Daoy (cell line): Measurements from ENCODE around the gene CYP1A2. TPM values are rescaled to one million over a fixed set of nuclear protein-coding genes. Genes with fewer than 3 reads are reported as not detected.
"Not testable (repeated sequence)": the region's sequence is repeated elsewhere in the genome, so short reads cannot be mapped to it uniquely, and the experiment has no call there.

Experiments used
- DNase-seq: peaks from one replicate; pipeline ENCODE4 v3.0.0-alpha.2; 2015; ENCODE audit warnings: low read depth
- total RNA-seq: library from RNA; depleted of rRNA; stranded (reverse); fragments of >200 nt; shearing (Covaris generic); gene quantifications from 2 replicates; pipeline ENCODE4 v1.2.3, GENCODE V29; 2014; rRNA removed

CYP1A2 gene, protein sequence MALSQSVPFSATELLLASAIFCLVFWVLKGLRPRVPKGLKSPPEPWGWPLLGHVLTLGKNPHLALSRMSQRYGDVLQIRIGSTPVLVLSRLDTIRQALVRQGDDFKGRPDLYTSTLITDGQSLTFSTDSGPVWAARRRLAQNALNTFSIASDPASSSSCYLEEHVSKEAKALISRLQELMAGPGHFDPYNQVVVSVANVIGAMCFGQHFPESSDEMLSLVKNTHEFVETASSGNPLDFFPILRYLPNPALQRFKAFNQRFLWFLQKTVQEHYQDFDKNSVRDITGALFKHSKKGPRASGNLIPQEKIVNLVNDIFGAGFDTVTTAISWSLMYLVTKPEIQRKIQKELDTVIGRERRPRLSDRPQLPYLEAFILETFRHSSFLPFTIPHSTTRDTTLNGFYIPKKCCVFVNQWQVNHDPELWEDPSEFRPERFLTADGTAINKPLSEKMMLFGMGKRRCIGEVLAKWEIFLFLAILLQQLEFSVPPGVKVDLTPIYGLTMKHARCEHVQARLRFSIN
- total RNA-seq, result not detected in 2 replicates

DNA sequence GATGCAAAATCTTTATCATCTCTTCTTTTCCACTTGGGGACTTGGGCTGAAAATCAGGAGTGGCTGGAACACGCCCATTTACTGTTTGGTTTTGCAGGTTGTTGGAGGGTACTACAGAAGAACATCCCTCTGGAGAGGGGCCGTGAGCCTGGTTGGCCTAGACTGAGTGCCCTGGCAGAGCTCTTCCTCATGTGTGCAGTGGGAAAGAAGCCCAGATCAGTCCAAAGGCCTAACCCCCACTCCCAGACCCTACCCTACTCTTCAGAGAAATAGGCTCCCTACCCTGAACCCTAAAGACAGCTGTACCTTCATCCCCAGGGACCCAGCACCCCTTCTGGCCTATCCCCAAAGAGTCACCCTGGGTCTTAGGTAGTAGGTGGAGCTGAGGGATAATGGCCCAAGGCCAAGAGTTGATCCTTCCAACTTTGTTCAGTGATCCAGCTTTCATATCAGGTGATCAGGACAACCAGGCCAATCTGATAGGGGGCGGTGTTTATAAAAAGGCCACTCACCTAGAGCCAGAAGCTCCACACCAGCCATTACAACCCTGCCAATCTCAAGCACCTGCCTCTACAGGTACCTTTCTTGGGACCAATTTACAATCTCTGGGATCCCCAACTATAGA, at the start of gene CYP1A2:
Gene CYP1A2, plus strand, starts transcription at position 524 of the 625 bp plus-strand sequence. CDS start 894 bp downstream, outside the sequence.
- no peak for DNase-seq

DNA sequence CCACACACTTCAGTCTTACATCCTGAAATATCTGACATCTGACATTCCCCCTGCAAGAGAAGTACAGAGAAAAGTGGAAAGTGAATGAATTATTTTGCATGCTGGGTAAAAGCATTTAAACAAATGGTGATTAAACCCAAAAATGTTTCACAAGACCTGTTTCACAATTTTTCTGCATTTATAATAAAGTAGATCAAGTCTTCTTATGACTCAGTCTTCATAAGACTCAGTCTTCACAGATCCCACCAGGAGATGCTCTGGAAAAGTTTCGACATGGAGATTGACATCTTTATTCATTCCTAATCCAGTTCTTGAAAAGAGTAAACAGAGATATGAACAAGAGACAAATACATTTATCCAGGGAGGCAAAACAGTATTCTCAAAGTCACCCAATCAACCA, 39.6 kb upstream of the CYP1A2 start:
- no peak for DNase-seq

DNA sequence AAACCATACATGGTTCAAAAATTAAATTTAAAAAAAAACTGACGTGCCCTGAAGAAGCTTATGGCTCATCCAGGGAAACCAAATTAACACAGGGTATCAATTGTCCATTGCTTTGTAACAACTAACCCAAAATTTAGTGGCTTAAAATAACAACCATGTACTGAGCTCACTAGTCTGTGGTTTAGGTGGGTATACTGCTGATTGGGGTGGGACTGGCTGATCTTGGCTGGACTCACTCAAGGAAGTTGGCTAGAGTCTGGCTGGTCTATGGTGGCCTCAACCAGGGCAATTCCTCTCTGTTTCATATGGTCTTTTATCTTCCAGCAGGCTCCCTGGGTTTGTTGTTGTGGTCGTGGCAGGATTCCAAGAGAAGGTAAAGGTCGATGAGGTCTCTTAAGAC, 38.8 kb upstream of the CYP1A2 start:
- no peak for DNase-seq

DNA sequence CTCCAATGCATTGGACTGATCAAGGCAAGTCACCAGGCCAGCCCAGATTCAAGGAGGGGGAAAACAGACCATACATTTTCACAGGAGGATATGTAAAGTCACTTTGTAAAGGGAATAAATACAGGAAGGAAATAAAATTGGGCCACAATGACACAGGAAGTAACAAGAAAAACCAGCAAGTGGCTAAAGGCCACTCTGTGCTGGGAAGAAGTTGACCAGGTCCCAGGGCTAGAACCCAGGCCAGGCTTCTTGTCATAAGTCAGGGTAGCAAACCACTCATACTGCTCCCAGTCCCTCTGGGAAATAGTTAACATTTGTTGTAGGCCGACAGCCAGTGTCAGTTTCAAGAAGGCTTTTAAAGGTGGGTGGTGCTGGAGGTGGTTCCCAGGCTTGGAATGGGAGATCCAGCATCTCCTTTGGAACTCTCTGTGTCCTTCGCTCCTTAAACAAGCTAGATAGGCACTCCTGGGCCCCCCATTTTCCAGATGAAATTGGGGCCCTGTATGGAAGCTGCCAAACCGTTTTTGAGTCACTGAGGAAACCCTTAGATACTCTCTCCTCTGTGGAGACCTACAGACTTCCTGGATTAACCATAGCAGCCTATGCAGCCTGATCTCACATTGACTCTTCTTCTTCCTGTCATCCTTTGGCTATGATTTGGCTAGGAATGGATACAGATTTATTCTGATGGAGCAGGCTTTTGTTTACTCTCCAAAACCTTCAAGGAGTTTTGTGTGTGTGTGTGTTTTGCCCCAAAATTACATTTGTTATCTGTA, 38.1 kb upstream of the CYP1A2 start:
- DNase-seq, result no peak

DNA sequence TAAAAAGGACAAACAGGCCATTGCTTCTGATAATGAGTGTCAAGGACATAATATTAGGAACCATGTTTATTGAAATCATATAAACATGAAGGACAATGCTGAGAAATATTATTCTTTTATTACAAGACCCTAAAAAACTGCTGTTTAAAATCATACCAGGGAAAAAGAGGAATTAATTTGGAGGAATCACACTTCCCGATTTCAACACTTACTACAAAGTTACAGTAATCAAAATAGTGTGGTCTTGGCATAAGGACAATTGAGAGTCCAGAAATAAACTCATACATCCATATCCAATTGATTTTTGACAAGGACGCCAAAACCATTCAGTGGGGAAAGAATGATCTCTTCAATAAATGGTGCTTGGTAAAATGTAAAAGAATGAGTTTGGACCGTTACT, 36.3 kb upstream of the CYP1A2 start:
- no peak for DNase-seq

DNA sequence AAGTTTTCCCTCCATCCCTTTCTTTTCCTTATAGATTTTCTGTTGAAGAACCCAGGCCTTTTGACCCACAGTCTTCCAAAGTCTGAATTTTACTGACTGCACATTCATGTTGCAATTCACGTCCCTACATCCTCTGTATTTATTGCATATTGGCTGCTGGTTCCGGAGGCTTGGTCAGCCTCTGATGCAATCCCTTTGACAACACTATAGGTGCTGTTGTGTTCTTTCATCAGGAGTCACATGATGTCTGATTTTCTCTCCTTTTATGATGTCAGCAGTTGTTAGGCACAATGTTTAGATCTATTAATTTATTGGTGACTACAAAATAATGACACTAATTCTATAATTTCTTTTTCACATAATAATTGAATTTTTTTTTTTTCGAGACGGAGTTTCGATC, 32.0 kb upstream of the CYP1A2 start:
- DNase-seq, result no peak

DNA sequence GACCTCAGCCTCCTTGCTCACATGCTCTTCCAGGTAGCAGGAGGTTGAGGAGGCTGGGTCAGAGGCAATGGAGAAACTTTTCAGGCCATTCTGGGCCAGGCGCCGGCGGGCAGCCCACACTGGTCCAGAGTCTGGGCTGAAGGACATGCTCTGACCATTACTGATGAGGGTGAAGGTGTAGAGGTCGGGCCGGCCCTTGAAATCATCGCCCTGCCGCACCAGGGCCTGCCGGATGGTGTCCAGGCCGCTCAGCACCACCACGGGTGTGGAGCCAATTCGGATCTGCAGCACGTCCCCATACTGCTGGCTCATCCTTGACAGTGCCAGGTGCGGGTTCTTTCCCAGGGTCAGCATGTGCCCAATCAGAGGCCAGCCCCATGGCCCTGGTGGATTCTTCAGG, 26.1 kb upstream of the CYP1A2 start:
- no peak for DNase-seq

DNA sequence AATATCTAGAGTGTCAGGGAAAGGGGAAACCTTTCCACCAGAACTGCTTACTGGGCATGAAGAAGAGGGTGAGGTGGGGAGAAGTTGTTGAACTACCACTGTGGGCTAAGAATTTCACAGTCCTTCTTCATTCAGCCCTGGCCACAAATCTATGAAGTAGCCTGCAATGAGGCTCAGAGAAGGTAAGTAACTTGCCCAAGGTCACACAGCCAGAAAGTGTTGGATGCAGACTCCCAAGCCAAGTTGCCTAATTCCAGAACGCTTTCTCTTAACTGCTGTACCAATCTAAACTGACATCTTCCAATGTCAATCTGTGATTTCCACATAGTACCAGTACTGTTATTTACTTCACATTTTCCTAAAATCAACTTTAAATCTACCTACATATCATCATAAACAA, 25.5 kb upstream of the CYP1A2 start:
- DNase-seq, result no peak

DNA sequence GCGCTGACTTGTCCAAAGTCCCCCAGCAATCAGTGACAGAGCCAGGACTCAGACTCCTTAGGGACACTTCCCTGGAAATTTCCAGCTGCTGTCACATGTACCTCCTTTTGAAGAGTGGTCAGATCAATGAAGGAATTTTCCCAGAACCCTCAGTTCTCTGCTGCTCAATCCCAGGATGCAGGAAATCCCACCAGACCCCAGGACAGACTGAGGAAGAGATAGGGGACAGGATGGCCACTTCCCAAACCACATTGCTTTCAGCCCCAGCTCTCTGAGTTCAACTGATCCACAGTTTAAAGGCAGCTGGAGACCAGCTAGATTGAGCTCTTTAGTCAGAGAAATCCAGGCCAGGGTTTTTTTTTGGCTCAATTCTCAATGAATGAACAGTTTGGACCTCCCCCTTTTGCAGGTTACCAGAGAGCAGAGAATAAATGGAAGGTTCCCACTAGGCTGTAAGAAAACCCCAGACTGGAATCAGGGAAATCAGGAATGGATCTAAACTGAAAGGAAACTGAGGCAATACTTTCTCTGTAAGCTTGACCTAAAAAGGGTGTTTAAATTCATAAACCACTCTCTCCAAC, 24.8 kb upstream of the CYP1A2 start:
- peak; percentile 45 for DNase-seq

DNA sequence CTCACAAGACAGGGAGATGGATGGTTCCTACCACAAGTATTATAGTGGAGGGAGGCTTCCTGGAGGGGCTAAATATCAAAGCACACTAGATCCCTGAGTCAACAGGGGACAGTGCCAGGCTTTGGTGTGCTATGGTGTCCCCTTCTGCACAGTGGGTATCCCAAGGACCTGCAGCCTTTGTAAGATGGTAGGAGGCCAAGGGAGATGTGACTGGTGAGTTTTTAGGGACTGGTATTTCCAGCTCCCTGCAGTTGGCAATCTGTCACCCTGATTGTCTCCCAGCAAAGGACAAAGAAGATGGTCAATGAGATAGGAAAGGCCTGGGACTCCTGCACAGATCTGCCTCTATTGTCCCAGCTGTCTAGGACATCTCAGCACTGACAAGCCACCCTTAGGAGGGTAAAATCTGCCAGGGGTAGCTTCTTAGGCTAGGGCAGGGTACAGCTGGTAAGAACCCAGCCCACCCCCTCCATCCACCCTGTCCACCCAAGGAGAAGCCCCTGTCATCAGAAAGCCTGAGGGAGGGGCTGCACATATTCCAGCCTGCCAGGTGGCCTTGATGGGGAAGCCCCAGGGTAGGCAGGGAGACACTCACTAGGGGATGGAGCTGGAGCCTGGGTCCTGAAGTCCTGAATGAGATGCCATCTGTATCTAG, 23.9 kb upstream of the CYP1A2 start:
- no peak for DNase-seq

DNA sequence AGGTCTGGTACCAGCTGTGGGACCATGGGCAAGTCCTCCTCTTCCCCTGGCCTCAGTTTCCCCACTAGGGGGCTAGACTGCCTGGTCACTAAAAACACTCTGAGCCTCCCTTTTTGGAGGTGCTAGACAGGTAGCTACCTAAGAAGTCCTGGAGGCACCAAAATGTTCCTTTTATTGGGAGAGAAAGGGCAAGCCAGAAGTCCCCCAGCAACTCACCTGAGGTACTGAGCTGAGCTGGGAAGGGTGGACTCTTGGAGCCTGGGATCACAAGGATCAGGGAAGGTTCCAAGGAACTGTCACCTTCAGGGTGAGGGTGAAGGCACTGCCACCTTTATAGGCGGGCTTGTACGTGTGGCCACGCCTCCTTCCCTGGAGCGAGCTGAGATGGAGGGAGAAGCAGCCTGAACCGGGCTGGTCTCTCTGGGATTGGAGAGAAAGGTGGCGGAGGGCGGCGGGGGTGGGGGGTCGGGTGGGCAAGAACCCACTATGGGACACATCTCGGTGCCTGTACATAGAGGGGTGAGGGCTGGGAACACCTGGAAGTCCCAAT, 23.3 kb upstream of the CYP1A2 start, which contains the start of gene CYP1A1:
Gene CYP1A1, minus strand, starts transcription at position 304 of the 550 bp plus-strand sequence. CDS start 2,431 bp downstream, outside the sequence.
- peak; percentile 42 for DNase-seq

DNA sequence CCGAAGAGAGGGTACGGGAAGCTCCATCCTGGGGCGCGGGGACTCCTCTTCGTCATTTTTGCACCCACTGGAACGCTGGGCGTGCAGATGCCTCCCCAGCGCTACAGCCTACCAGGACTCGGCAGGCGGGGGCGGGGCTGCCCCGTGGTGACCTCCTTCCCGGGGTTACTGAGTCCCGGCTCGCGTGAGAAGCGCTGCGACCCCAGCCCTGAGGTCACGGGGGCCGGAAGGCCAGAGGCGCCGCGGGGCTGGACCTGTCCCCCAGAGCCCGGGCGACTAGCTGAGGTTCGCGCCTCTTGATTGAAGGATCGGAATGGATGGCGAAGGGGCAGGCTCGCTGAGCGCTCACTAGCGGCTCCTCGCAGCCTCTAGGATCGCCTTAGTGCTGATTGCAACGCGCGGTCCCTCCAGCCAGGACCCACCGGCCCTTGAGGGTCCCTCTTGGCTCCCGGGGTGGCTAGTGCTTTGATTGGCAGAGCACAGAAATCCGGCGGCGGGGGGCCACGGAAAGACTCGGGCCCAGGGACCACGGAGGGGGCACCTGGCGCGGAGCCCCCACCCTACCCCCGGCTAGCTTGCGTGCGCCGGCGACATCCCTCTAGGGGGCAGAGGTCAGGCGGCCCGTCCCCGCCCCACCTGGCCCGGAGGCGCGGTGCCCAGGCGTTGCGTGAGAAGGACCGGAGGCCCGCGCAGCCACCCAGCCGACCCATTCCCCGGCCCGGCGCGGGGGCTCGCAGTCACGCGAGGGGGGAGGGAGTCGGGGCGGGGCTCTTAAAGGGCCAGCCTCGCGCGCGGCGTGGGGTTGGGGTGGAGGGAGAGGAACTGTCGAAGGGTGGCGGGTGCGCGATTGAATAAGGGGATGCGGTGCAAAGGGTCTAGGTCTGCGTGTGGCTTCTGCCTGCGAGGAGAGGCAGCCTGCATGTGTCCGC, 22.5 kb upstream of the CYP1A2 start:
- peak; percentile 45 for DNase-seq

DNA sequence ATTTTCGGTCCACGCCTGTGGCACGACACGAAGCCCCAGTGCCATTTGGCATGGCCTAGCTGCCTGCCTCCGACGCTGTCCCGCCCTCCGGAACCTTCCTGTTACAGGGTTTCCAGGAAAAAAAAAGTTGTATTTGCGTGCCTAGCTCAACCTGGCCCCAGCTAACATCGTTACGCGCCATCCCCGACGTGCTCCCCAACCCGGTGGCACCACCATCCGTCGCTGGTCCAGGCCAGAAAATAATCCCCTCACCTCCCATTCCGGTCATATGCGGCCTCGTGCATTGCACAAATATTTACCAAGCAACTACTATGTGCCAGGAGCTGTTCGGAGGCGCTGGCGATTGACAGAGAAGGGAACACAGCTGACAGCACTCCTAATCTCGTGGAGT, 21.9 kb upstream of the CYP1A2 start:
- no peak for DNase-seq

DNA sequence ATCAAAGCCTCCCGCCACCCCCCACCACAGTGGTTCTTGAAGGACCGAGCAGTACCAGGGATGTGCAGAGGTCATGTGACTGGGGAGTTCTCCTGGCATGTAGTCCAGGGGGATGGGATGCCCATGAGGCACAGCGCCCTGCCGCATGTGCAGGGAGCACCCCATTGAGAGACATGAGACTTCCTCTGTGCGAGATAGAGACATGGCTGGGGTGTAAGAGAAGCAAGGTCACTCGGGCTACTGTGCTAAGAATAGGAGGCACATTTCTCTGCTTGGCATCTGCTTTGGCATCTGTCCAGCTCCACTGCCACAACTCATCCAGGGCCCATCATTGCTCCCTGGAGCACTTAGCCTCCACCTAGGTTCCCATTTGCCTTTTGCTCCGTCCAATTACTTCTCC, 20.9 kb upstream of the CYP1A2 start:
- DNase-seq, result no peak

DNA sequence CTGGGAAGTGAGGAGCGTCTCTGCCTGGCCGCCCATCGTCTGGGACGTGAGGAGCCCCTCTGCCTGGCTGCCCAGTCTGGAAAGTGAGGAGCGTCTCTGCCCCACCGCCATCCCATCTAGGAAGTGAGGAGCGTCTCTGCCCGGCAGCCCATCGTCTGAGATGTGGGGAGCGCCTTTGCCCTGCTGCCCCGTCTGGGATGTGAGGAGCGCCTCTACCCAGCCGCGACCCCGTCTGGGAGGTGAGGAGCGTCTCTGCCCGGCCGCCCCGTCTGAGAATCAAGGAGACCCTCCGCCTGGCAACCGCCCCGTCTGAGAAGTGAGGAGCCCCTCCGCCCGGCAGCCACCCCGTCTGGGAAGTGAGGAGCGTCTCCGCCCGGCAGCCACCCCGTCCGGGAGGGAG, 19.9 kb upstream of the CYP1A2 start:
- DNase-seq, result not testable (repeated sequence)

DNA sequence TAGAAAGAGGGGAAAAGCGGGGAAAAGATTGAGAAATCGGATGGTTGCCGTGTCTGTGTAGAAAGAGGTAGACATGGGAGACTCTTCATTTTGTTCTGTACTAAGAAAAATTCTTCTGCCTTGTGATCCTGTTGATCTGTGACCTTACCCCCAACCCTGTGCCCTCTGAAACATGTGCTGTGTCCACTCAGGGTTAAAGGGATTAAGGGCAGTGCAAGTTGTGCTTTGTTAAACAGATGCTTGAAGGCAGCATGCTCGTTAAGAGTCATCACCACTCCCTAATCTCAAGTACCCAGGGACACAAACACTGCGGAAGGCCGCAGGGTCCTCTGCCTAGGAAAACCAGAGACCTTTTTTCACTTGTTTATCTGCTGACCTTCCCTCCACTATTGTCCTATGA, 19.3 kb upstream of the CYP1A2 start:
- not testable (repeated sequence) for DNase-seq

DNA sequence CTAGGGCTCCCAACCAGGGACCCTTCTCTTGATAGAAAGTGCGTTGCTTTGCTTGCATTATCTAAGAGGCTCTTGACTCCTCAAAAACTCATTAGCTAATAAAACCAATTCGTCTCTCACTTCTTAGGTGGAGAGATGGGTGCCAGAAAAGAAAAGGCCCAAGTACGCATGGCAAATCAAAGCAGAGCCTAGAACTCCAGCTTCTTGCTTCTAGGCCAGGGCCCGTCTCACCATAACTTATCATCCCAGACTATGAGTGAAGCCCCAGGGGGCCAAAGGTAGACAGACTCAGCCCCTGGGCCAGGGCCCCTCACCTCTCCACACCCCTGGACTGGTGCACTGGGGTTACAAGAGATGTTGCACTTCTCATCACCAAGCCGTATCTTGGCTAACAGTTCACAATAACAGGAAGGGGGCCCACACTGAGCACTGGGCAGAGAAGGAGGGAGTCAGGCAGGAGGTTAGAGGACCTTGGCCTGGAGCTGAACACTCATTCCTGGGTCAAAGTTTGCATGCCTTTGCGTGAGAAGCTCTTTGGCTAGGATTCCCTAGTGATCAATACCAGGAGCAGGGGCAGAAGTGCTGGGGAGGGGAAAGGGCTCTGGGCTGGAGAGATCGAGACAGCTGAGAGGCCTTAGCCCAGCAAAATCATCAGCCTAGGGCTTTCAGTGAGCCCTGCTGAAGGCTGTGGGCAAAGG, 17.9 kb upstream of the CYP1A2 start:
- DNase-seq, result no peak

DNA sequence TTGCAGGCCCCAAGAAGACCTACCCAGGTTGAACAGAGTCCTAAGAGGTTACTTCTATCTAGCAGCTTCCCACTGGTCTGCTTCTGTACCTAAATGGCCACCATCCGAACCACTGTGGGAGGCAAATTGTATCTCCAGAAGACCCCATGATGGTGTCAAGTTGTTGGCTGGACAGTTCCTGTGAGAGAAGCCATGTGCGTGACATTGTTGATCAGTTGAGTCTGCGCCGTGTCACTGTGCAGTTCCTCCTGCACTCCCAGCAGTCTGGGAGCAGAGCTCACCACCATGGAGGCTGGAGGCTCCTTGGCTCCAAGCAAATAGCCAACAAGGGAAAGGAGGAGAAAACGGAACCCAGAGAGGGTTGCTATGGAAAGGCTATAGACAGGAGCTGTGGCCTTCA, 15.8 kb upstream of the CYP1A2 start:
- DNase-seq, result no peak

DNA sequence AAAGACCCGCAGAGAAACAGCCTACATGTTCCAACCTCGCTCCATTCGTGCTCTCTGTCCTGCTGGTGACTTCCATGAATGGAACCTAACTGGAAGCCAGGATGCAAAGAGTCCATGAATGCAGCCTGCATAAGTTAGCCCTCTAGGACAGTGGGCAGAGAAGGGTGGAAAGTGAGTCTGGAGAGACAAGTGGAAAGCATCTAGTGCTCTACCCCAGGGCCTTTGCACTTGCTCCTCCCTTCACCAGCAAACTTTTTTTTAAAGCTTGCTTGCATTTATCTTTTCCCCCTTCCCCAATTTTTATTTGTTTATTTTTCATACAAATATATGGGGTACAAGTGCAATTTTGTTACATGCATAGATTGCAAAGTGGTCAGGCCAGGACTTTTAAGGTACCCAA, 15.4 kb upstream of the CYP1A2 start:
- DNase-seq, result no peak
